NCI-H1092 treated with DMSO at 0.1 percent for 48 hours (cell line): Measurements from ENCODE around the gene GABPA.
"Not testable (repeated sequence)": the region's sequence is repeated elsewhere in the genome, so short reads cannot be mapped to it uniquely, and the experiment has no call there.

Source experiments
- DNase-seq: peaks from one replicate; lab custom pipeline; 2025; lab: John Stamatoyannopoulos, UW

Gene GABPA

DNA sequence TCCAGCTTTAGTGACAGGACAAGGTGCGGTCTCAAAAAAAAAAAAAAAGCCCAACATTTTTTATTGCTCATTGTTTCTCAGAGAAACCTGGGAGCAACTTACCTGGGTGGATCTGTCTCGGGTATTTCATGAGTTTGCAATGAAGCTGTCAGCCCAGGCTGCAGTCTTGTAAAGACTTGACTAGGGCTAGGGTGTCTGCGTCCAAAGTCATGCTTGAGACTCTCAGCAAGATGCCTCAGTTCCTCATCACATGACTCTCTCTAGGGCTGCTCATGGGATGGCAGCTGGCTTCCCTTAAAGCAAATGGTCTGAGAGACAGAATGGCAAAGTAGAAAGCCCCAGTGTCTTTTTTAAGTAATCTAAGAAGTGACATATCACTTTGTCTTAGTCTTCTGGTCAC lies 8.1 kb downstream of the GABPA start:
- DNase-seq = no peak

DNA sequence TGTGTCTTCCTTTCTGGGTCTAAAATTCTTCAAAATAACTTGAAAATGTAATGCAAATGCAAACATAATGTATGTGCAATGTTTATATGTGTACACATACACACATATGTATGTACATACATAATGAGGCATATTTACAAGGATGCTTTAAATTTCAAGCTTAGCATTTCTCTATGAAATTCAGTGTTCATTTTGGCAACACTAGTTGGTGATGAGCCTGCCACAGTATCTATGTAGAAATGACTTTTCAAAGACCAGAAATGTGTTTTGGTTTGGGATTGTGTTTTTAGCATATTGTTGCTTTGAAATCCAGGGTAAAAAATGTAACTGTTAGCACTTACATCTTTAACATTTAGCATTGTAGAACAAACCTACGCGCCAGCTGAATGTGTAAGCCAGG lies 10.1 kb downstream of the GABPA start:
- DNase-seq = no peak

DNA sequence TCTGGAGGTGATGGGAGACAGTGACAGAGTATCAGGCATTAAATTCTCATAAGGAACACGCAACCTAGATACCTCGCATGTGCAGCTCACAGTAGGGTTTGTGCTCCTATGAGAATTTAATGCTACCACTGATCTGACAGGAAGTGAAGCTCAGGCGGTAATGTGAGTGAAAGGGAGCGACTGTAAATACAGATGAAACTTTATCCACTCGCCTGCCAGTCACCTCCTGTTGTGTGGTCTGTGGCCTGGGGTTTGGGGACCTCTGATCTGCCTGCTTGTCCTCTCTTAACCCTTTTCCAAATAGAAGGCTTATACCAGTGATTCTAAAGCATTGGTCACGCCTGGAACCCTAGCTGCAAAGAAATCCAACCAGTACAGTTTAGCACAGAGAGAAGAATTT lies 15.3 kb downstream of the GABPA start:
- no peak for DNase-seq

DNA sequence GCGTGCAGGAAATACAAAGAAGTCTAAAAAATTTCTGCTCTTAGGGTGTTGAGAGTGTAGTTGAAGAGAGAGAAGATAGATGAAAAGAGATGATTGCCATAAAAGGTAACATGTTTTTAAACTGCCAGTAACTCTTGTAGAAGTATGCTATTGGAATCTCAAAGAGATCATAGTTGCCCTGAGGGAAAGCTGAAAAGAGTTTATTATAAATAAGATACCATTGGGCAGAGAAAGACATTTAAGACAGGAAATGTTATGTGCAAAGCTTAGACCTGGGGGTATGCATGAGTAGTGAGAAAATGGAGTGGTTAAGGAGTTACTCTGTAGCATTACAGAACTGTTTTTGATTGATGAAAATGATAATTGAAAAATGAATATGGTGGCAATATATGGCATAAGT lies 17.6 kb downstream of the GABPA start:
- no peak for DNase-seq

DNA sequence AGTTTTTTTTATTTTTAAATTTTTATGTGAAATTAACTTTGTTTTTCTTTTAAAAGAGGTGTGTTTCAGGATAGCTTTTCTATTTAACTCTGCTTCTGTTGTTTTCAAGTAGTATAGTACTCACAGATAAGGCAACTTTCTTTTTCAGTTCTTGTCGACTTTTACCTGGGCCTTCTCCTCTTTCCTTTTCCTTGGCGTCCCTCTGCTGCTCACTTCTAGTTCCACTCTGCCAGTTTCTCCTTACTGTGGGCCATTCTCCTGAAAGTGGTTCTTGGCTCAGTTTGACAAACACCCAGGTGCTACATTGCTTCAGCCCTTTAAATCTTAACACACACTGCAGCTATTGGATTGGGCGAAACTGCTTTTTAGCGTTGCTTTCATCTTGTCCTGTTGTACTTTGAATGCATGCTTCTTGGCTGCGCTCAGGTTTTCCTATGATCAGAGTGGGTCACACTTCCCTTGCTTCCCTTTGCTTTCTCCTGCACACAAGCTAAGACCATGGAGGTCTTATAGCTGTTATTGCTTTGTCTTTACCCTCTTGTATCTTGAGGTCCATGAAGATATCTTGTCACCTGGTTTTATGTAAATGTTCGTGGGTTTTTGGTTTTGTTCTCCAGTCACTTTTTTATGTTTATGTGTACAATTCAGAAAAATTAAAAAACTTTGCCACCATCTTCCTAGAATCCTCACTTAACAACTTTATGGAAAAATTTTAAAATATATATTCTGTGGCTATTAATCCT lies 21.6 kb downstream of the GABPA start:
- no peak for DNase-seq

DNA sequence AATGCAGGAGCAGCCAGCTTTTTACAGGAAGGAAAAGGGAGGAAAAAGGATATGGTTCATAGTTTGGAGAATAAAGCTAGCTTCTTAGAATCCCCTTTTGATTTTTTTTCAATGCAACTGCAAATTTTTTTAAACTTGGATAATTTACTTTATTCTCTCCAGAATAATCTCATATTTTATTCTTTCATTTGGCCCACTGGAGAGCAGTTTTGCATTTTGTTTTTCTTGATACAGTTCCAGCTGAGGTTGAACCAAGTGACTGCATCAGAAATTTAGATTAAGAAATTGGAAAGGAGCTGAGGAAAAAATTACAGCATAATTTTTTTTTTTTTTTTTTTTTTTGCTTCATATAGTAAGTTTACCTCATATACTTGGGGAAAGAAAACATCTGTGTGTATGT lies 22.8 kb downstream of the GABPA start:
- DNase-seq = no peak

DNA sequence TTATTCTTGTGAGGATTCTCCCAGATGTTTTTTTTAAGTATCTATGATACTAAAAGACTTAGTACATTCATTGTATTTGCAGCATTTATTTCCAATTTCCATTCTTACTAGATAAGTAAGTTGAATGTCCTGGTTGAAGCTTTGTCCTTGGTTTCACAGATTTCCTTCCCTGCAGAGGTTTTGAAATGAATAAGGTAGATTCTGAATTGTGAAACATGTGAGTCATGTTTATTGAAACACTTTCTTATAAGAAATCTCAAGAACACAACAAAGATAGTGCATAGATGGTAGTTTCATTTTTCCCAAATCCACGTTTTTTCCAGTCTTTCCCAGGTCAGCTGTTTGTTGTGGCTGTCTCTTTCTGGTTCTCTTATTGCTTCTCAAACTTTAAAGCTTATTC lies 24.8 kb downstream of the GABPA start:
- no peak for DNase-seq

DNA sequence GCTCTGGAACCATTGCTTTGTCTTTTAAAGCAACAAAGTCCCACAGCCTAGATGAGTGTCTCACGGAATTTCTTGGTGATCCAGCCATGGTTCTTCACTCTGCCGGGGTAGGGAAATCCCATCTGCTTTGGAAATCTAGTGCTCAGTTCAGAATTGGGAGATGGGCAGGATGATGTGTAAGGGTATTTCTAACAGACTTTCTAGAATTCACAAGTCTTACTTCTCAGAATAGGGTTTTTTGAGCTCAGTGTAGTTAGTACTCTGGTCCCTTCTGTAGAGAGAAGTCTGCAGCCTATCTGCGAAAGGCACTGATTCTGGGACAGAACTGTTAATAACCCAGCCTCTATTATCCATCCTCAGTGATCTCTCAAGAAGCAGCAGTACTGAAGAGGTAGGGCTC lies 25.3 kb downstream of the GABPA start:
- no peak for DNase-seq

DNA sequence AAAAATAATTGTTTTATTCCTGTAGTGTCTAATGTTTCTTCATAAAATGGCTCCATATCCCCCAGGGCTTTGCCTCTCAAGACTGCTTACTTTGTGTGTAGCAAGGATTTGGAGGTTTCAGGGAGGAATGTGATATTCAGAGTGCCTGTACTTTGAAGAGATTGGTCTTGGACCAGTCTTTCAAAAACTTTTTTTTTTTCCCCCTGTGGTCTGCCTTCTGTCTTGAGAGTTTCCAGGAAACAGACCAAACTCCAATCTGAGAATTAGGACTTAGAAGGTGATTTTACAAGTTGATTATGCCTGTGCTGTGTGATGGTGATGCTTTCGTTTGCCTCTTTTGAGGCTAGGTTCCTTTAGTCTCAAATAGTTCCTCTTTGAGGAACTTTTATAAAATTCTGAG lies 25.9 kb downstream of the GABPA start:
- no peak for DNase-seq

DNA sequence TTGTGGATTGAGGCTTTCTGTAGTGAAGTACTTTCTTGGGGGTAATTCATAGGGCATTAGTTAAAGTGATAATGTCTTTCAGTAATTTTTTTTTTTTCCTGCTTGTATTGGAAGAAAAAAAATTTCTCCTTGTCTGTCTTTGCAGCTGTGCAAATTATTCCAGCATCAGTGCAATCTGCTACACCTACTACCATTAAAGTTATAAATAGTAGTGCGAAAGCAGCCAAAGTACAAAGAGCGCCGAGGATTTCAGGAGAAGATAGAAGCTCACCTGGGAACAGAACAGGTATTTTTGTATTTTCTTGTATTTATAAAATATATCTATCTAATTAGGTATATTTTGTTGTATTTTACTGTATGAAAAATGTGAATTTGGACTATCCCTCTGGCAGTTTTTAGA lies 29.3 kb downstream of the GABPA start:
- DNase-seq = no peak

DNA sequence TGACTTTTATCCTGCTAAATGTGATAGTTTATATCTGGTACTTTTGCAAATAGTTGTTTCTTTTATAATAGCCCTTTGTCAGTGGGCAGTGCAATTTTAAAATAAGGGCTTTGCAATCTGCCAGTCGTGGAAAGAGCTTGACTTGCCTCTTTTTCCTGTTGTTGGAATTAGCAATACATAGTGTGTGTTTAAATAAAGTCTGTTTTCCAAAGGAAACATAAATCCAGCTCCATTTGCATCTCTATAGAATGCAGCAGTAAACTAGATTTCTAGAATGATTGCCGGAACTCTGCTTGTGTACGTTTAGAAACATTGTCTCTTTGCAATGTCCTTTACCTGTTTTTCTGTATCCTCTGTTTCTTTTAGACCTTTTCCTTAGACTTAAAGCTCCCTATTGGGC lies 33.1 kb downstream of the GABPA start:
- no peak for DNase-seq

DNA sequence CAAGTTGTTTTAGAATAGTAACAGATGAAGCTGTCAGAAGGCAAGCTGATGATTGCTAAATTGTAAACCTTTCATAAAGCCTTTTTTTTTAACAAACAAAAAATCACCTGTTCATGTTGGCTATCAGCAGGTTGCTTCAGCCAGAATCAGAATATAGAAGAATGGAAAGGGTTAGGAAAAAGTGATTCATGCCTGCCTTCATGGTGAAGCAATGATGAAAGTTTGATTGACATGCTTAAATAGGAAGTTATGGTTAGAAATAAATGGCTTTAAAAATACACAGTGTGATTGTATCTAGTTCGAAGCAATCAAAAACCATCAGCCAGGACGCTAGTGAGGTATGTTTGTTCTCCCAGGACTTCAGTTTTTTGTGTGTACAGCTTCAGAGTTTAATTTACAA lies 37.9 kb downstream of the GABPA start:
- DNase-seq = no peak

DNA sequence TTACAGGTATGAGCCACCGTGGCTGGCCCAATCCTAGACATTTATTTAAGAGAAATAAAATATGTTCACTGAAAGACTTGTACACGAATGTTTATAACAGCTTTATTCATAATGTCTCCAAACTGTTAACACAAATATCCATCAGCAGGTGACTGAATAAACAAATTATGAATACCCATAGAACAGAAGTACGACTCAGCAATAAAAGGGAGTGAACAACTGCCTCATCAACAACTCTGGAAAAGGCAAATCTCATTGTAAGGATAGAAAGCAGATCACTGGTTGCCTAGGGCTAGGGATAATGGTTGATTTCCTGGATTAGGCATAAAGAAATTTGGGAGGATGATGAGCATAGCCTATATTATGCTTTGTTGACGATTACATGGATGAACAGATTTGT lies 41.7 kb downstream of the GABPA start:
- no peak for DNase-seq

DNA sequence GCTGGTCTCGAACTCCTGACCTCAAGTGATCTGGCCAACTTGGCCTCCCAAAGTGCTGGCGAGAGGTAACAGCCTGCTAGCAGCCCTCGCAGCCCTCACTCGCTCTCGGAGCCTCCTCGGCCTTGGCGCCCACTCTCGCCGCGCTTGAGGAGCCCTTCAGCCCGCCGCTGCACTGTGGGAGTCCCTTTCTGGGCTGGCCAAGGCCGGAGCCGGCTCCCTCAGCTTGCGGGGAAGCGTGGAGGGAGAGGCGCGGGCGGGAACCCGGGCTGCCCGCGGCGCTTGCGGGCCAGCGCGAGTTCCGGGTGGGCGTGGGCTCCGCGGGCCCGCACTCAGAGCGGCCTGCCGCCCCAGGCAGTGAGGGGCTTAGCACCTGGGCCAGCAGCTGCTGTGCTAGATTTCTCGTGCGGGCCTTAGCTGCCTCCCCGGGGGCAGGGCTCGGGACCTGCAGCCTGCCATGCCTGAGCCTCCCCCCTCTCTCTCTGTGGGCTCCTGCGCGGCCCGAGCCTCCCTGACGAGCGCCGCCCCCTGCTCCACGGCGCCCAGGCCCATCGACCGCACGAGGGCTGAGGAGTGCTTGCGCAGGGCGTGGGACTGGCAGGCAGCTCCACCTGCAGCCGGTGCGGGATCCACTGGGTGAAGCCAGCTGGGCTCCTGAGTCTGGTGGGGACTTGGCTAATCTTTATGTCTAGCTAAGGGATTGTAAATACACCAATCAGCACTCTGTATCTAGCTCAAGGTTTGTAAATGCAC lies 43.5 kb downstream of the GABPA start:
- not testable (repeated sequence) for DNase-seq

DNA sequence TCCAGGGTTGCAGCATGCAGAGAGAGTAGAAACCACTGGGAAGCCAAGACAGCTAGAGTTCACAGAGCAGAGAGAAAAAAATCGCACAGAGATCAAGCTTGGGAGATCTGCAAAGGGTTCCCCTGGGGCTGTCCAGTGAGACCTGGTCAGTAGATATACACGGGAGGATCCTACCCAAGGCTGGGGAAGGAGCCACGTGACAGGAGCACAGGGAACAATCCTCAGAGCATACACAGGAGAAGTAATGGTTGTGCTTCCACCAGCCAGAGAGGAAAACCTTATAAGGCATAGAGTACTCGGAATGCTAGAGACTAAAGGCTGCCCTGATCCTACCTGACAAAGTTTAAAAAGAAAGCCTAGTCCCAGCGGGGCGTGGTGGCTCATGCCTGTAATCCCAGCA lies 53.9 kb downstream of the GABPA start:
- no peak for DNase-seq

DNA sequence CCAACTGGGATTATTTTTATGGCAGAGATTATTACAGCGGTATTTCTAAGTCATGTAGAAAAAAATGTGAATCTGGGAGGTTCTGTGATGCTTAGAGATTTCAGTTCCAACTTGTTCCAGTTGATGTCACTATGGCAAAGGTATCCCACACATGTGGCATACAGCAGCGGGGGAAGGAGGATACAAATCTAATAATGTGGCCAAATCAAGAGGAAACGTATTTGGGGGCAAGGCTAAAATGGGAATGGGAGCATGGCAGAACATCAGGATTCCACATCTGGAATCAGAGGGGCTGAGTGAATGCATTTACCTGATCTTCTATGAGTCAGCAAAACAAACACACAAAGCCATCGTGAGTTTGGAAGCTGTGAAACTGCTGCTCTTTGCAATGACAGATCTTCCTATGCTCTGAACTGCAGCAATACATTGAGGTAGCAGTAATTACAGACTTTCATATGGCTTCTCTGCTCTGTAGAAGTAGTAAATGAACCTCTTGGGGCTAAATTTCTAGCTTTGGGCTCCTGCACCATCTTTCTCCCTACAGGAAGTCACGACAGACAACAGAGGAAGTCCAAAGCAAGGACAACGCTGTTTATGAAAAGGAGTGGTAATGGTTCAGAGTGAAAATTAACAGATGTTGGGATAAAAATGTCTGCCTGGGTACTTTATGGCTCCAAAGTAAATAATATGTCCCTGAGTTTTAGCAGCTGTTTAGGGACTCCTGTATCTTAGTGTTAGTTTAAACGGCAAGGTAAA lies 55.5 kb downstream of the GABPA start:
- DNase-seq = peak; percentile 69

DNA sequence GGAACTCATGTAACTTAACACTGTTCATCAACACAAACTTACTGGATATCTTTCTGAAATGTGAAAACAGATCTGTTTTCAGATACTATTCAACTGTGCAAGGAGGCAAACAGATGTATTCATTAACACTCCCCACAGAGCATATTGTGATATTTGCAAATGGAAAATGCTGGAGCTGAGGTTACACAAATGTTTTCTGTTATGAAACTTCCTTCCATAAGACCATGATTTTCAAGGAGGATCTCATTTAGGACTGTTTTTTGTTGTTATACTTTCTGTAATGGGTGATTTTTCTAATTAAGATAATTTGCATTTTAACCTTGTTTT lies 56.1 kb downstream of the GABPA start:
- no peak for DNase-seq

DNA sequence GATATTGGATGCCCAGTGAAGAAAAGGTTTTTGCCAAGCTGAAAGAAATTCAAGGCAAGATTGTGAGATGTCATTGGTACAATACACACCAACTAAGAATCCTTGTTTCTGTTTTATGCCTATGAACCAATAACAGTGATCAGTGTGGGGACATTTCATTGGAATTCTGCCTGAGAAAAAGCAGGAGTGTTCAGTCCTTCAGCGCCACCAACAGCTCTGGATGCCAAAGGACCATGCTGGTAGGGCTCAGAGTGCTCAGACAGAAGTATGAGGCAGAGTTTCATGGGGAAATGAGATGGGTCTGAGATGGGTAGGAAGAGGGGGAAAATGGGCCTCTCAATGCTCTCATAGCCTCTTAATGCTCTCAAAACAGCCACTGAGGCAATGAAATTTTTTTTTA lies 56.5 kb downstream of the GABPA start:
- no peak for DNase-seq

DNA sequence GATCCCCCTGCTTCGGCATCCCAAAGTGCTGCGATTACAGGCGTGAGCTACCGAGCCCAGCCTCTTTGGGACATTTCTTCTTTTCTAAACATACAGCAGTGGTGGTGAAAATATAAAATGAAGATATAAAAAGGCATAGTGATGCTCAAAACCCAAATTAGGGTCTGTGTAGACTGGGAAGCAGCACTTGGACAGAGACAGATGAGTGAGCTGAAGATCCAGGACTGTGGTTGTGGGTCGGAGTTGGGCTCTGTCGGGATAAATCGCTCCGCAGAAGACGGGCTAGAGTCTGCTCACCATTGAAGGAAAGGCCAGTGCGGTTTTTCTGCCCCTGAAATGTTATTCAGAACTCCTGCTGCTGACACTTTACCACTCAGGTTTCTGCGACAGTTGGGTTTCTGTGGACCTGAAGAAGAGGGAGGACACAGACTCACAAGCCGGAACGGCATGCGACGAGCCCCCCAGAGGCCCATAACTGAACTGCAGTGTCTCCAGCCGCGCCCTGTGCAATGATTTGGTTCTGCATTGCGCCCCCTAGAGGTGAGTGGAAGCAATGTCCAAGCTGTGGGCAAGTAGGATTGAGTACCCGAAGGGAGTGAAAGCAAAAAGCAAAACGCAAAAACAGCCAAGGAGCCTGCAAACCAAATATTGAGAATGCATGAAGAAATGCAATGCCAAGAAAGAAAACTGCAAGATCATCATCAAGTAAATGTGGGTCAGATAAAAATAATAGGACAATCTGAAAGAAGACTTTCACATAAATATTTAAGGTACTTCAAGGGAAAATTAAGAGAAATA lies 66.6 kb downstream of the GABPA start:
- DNase-seq = peak; percentile 69

DNA sequence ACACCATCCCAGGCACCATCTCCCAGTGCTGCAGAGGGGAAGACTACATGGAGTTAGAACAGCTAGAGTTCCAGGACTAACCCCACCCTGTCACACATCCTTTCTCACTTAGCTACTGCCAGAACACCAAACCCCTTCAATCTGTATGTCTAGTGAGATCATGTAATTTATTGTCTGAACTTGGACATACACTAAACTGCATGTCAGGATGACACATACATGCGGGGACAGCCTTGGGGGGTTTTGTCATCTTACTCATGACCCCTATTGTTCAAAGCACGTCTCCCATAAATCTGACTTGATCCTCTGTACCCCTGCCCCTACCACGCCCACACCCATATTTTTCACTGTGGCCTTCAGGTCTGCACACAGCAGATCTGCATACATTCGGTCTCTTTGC lies 71.3 kb downstream of the GABPA start:
- DNase-seq = no peak

DNA sequence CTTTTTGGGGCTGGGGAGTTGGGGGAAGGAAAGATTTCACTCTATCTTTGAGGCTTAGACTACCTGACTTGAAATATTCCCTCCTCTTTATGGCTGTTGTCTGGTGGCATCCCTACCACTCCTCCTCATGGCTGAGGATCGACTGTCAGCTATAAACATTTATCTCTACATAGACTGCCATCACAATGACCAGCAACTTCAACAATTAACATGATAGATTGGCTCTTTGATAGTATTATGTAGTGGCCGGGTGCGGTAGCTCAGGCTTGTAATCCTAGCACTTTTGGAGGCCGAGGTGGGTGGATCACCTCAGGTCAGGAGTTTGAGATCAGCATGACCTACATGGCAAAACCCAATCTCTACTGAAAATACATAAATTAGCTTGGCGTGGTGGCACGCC lies 72.4 kb downstream of the GABPA start:
- DNase-seq = no peak

DNA sequence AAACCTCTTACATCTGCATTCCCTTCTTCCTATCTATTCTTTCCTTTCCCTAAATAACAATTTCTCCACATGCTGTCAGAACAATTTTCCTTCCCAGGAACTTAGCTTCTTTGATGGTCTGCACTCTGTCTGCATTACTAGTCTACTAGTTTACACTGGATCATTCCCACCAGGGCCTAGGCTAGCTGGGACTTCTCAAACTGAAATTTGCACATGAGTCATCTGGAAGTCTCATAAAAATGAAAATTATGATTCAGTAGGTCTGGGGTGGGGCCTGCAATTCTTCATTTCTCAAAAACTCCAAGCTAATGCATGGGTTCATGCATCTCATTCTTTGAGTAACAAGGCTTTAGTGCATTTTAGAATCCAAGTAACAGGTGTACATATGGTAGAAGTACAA lies 74.2 kb downstream of the GABPA start:
- DNase-seq = no peak
